Activated CD8-positive, alpha-beta memory T cell treated with anti-CD3 and anti-CD28 coated beads, Interleukin-2, amount 50 U/mL, for 4 hours (primary cell): ENCODE data around the gene PKN3.
"Not testable (repeated sequence)": the region's sequence is repeated elsewhere in the genome, so short reads cannot be mapped to it uniquely, and the experiment has no call there.

ENCODE experiments used
- DNase-seq: peaks from one replicate; pipeline ENCODE4 v3.0.0-alpha.2; 2020

The PKN3 gene

DNA sequence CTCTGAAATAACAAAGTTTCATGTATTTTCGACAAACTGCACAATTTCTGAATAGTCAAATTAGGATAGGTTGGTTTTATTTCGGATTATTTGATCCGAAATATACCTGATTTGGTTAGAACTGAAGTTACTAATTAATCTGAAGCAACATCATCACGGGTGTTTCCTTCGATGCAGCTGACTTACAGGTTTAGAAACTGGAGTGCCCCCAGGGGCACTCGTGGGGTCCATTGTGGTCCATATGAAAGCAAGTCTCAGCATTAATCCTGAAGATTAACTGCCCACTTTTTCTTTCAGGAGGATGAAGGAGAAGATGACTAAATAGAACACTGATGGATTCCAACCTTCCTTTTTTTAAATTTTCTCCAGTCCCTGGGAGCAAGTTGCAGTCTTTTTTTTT, 8.0 kb upstream of the PKN3 start:
- DNase-seq, result no peak

DNA sequence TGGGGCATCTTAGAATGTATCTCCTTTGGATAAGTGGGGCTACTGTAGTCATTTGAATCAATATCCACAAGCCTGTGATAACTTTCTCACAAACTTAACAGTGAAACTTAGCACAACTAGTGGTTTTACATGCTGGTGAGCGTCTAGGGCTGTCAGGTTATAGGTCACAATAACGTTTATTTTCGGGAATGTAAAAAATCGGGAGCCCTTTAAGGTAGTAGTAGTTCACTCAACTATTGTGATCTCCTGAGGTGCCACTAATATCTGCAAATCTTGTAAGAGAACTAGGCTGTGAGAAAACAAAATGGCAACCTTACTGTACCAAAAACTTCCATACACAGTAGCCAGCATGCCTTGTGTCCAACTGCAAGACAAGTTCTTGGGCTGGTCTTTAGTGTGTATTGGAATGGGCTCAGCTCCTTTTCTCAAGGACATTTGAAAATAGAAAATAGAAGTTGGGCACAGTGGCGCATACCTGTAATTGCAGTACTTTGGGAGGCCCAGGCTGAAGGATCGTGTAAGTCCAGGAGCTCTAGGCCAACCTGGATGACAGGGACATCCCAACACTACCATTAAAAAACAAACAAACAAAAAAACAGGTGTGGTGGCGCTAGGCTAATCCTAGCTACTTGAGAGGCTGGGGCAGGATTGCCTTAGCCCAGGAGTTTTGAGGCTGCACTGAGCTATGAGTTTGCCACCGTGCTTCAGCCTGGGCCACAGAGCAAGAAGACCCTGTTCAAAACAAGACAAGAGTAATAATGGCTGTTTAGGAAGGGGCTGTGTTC, 5.2 kb upstream of the PKN3 start:
- DNase-seq, result no peak

DNA sequence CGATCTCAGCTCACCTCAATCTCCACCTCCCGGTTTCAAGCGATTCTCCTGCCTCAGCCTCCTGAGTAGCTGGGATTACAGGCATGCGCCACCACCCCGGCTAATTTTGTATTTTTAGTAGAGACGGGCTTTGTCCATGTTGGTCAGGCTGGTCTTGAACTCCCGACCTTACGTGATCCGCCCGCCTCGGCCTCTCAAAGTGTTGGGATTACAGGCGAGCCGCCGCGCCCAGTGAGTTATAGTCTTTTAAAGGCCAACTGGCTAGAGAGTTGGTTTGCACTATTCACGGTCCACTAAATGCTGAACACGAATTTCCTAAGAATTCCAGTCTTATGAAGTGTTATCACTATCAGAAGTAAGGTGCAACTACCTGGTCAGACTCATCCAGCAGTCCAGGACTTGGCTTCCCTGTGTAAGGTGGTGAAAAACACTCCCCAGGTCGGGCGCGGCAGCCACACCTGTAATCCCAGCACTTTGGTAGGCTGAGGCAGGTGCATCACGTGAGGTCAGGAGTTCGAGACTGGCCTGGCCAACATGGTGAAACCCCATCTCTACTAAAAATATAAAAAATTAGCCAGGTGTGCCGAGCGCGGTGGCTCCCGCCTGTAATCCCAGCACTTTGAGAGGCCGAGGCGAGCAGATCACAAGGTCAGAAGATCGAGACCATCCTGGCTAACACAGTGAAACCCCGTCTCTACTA, 3.1 kb upstream of the PKN3 start:
- DNase-seq, result not testable (repeated sequence)

DNA sequence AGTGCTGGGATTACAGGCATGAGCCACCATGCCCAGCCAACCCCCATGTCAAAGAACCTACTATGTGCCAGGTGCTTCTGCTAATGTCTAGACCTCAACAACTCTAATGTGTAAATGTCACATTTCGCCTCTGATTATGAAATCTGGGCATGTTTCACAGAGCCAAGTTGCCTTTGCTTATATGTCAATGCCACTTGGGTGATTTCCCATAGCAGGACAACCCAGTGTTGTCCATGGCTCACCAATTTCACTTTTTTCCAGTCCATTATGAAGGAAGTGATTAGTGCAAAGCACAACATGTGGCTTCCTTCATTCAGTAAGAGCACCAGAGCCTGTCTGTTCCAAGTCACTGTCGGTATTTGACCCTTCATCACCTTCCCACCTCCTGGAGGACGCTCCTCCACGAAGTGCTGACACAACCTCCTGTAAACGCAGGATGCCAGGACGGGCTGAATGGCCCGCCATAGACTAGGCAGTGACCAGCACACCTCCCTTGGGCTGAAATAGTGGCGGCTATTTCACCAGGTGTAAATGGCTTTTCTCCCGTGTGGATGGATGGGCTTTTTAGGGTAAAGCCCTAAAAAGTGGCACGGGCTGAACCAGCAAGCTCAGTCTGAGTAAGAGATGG, 962 bp upstream of the PKN3 start:
- DNase-seq, result no peak

DNA sequence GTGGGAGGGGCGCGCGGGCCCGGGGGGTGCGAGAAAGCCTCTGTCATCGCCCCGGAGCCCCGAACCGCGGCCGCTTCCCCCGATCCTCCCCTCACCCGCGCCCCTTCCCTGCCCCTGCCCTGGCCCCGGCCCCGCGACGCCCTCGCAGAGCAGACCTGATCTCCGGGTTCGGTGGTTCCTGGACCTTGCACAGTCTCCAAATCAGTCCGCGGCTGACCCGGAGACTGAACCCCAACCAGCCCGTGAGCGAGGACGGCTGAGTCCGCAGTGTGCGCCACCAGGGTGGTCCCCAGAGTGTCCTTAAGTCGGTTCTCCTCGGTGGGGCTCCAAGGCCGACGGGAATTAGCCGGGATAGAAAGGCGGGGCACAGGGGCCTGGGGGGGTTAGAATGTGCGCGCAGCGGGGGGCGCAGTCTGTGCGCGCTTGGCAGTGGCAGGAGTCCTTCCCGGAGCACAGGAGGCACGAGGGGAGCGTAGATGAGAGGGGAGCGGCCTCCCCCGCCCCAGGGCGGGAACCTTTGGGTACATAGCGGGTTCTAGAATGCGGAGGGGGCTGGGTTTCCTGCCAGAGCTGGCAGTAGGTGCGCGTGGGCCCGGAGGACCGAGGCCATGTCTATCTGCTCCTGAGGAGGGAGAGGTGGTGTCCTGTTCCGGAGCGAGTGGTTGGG, 779 bp downstream of the PKN3 start:
- DNase-seq, result peak; percentile 31

DNA sequence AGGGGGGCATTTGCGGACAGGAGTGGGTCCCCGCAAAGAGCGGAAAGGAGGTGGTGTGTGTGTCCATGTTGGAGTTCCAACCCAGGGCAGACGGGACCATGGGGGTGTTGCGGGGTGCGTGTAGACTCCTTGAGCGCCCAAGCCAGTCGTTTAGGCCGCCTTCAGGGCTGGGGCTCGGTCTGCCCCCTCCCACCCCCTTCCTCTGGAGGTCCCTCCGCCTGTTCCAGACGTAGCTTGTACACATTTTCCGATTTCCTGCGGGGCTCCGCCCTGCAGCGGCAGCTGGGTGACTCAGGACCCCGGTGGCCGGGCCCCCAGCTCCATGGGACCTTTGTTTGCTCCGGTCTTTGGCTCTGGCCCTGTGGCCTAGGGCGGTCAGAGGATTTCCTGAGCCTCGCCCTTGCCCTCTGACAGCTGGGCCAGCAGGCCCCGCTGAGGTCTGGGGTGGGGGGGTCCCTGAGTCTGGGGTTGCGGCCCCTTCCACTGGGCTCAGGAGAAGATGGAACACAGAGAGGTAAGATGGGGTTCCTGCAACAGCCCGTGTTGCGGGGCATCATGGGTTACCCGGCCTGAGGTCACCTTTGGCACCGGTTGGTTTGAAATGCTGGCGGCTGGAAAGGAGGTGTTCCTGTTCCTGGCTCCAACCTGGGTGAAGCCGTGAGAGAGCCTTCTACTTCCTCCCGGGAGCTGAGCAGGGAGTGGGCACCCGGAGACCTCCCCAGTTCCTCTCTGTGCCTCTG, 1.5 kb downstream of the PKN3 start:
- DNase-seq, result no peak

DNA sequence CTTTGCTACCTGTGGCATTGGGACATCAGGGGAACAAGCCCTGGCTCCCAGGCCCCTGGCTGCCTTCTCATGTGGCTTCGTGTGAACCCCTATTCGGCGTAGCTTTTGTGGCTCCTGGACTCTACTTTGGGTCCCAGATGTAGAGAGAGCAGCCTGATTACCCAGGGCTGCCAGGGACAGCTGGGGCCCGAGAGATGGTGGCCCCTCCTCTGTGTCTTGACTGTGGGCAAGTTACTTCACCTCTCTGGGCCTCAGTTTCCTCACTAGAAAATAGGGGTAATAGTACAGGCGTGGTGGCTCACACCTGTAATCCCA, 2.0 kb downstream of the PKN3 start:
- no peak for DNase-seq

DNA sequence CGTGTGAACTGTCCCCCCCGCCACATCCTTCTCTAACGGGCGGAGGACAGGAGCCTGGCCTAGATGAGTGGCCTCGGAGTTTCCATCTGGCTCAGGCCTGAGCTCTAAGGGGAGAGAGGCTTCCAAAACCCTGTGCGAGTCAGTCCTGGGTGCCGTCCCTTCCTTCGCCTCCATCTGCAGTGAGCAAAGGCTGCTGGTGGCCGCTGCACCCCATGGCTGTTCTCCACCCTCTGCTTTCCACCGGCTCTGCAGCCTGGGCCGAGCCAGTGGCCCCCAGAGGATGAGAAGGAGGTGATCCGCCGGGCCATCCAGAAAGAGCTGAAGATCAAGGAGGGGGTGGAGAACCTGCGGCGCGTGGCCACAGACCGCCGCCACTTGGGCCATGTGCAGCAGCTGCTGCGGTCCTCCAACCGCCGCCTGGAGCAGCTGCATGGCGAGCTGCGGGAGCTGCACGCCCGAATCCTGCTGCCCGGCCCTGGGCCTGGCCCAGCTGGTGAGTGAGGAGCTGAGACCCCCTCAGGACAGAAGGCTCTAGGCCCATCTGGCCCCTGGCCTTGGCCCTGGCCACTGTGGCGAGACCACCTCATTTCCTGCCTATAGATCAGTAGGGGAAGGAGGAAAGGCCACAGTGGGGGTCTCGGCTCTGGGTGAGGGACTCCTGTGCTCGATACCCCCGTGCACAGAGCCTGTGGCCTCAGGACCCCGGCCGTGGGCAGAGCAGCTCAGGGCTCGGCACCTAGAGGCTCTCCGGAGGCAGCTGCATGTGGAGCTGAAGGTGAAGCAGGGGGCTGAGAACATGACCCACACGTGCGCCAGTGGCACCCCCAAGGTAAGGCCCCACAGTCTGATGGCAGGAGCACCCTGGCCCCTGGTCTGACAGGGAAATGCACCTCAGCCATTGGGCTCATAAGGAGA, 3.0 kb downstream of the PKN3 start:
- no peak for DNase-seq

DNA sequence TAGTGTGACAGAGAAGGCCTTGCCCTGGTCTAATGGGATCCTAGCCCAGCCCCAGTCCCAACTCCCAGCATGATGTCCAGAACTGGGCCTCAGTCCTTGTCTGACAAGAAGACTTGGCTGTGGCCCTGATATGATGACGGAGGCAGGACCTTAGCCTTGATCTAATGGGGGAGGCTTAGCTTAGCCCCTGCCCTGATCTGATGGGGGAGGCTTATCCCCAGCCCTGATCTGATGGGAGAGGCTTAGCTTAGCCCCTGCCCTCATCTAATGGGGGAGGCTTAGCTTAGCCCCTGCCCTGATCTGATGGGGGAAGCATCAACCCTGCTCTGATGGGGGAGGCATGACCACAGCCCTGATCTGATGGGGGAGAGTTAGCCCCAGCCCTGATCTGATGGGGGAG, 3.7 kb downstream of the PKN3 start:
- DNase-seq, result no peak

DNA sequence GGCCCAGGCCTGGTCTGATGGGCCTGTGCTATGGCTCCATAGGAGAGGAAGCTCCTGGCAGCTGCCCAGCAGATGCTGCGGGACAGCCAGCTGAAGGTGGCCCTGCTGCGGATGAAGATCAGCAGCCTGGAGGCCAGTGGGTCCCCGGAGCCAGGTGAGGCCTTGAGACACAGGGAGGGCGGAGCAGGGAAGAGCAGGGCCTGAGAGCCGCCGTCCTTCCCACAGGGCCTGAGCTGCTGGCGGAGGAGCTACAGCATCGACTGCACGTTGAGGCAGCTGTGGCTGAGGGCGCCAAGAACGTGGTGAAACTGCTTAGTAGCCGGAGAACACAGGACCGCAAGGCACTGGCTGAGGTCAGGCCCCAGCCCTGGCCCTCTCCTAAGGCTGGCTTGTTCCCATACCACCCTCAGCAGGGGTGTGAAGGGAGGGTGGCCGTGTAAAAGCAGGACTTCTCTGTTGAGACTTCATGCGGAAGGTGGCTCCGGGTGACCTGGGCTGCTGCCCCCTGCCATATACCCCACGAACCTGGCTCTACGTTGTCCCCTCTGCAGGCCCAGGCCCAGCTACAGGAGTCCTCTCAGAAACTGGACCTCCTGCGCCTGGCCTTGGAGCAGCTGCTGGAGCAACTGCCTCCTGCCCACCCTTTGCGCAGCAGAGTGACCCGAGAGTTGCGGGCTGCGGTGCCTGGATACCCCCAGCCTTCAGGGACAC, 4.5 kb downstream of the PKN3 start:
- no peak for DNase-seq

DNA sequence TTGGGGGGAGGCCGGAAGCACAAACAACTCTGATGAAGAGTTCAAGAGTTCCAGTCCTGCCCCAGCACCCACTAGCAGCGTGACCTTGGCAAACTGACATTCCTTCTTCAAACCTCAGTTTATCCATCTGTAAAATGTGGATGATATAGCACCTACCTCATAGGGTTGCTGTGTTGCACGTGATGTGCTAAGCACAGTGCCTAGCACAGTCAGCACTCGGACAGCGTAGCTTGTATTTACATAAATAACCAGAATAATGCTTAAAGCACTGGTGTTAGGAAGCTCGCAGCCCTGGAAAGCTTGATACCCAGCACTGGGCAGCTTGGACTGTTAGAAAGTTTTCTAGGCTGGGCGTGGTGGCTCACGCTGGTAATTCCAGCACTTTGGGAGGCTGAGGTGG, 5.1 kb downstream of the PKN3 start:
- DNase-seq, result no peak

DNA sequence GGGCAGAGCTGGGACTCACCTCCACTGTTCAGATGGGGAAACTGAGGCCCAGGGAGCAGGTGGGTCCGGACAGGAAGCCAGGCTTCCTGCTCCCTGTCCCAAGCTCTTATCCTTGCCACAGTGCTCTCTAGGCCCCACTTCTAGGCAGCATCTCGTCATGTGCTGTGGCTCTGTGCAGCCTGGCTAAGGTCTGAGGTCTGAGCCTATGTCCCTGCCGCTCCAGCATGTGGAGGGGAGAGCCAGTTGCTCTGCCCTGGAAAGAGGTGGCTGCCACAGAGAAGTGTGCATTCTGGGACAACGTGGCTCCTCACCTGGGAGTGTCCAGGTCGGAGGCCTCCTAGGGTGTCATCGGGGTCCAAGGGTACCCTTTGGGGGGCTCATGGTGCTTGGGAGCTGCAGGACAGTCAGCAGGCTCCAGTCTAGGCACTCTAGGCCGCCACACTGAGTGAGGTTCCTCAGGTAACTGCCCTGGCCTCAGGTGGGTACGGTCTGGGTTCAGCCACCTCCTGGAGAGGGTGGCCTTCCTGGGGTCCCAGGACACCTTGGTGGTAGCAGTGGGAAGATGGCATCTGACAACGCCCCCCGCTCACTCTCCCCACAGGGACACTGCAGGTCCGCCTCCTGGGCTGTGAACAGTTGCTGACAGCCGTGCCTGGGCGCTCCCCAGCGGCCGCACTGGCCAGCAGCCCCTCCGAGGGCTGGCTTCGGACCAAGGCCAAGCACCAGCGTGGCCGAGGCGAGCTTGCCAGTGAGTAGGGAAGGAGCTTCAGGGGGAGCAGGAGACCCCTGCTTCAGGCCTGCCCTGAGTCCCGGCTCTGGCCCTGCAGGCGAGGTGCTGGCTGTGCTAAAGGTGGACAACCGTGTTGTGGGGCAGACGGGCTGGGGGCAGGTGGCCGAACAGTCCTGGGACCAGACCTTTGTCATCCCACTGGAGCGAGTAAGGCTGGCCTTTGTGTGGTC, 10.4 kb downstream of the PKN3 start:
- no peak for DNase-seq

DNA sequence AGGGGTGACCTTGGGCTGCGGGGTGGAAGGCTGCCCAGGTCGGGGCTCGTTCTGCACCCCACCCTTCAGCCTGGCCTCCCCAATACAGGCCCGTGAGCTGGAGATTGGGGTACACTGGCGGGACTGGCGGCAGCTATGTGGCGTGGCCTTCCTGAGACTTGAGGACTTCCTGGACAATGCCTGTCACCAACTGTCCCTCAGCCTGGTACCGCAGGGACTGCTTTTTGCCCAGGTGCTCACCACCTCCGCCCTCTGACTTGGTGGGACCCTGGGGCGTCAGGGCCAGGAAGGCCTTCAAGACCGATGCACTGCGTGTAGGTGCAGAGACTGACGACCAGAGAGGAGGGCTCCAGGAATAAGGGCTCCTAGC, 11.1 kb downstream of the PKN3 start:
- no peak for DNase-seq

DNA sequence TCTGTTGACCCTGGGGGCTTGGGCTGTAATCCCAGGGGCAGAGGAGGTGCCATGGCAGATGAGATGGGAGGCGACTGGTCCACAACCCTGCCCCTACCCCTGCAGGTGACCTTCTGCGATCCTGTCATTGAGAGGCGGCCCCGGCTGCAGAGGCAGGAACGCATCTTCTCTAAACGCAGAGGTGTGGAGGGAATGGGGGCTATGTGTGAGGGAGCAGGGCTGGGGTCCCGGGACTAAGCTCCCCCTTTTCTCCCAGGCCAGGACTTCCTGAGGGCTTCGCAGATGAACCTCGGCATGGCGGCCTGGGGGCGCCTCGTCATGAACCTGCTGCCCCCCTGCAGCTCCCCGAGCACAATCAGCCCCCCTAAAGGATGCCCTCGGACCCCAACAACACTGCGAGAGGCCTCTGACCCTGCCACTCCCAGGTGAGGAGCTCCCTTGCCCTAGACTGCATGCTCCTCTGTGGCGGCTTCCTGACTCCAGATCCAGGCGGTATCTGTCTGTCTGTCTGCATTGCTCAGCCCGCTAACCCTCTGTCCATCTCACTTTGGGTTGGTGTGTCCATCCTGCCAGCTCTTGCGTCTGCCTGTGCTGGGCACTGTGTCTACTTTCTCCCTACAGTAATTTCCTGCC, 11.8 kb downstream of the PKN3 start:
- DNase-seq, result no peak

DNA sequence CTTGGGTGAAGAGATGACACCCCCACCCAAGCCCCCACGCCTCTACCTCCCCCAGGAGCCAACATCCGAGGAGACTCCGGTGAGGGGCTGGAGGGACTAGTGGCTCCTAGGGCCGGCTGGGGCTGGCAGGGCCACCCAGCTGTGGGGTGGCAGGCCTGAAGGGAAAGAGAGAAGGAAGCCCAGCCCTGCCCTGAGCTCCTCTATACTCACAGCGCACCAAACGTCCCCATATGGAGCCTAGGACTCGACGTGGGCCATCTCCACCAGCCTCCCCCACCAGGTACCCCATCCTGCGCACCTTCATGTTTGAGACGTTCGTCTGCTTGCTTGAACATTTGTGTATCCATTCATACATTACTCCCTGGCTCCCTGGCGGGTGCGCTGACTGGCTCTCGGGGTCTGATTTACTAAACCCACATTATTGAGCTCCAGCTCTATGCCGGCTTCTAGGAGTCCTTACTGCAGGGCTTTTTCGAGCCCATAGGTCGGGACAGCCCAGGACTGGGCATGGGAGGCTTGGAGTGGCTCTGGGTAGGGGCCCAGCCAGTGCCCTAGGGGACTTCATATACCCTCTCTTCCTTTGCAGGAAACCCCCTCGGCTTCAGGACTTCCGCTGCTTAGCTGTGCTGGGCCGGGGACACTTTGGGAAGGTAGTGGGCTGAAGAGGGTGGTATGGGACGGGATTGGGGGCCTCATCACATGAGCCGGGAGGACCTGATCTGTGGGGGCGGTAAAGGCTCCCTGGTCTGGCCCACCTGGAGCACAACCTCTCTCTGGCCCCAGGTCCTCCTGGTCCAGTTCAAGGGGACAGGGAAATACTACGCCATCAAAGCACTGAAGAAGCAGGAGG, 12.5 kb downstream of the PKN3 start:
- no peak for DNase-seq

DNA sequence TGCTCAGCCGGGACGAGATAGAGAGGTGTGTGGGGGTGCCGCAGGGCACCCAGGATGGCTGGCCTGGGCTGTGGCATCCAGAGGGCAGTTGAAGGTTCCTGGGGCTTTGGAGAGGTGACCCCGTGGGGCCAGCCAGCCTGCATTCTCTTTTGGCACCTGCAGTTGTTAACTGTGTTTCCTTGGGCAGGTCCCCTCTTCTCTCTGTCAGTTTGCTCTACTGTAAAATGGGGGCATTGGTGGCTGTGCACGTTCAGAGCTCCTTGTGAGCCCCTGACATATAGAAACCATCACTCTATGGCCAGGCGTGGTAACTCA, 13.1 kb downstream of the PKN3 start:
- no peak for DNase-seq

DNA sequence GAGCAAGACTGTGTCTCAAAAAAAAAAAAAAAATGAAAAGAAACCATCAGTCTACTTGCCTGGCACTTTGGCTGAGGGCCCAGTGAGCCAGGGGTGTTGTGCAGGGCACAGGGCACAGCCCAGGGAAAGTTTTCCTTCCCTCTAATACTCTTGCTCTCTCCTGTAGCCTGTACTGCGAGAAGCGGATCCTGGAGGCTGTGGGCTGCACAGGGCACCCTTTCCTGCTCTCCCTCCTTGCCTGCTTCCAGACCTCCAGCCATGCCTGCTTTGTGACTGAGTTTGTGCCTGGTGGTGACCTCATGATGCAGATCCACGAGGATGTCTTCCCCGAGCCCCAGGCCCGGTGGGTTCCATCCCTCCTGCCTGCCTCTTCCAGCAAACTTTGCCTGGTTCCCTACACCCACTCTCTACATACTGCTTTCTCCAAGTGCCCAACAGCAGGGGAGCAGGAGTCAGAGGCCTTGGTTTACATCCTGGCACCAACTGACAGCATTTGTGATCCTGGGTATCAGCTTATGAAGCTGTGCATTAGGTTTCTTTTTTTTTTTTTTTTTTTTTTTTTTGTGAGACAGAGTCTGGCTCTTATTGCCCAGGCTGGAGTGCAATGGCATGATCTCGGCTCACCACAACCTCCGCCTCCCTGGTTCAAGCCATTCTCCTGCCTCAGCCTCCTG, 14.4 kb downstream of the PKN3 start:
- no peak for DNase-seq

DNA sequence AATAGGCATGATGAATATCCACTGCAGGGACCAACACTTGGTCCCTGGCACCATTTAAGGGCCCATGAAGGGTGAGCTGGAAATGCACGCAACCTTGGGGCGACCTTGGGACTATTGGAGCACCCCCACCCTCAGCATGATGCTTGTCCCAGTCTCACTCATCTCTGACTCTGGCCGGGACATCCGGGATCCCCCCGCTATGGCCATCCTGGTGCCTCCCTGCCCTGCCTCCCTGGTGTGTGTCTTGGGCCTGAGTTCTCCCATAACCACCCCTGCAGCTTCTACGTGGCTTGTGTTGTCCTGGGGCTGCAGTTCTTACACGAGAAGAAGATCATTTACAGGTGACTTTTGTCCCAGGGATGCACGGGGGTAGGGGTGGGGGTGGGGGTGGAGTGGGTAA, 15.7 kb downstream of the PKN3 start:
- no peak for DNase-seq
